HG03378 (cell line): Measurements from ENCODE around the gene SLITRK6.
"Not testable (repeated sequence)": the region's sequence is repeated elsewhere in the genome, so short reads cannot be mapped to it uniquely, and the experiment has no call there.

Source experiments
- ATAC-seq: cut with Tn5 transposase; IDR thresholded peaks from one replicate; pipeline ENCODE4 v1.9.1; 2021; ENCODE audit warnings: mild to moderate bottlenecking, moderate library complexity; ENCODE audit not compliant: unreplicated experiment

The SLITRK6 gene

GRCh38 chr13:85799097-85799582 is at the start of gene SLITRK6:
TSS of gene SLITRK6 (minus strand) at chr13:85799419. CDS start at chr13:85796508, 2,911 bp downstream.
- no peak for ATAC-seq

GRCh38 chr13:85847012-85847411 is 47.8 kb upstream of the SLITRK6 start:
- no peak for ATAC-seq

- ATAC-seq, result no peak
Measured at GRCh38 chr13:85841427-85841826, 42.2 kb upstream of the SLITRK6 start.

- no peak for ATAC-seq
Measured at GRCh38 chr13:85833921-85834320, 34.7 kb upstream of the SLITRK6 start.

GRCh38 chr13:85828094-85828684 is 29.0 kb upstream of the SLITRK6 start:
- peak; percentile 52 for ATAC-seq

GRCh38 chr13:85825454-85825853 is 26.2 kb upstream of the SLITRK6 start:
- ATAC-seq, result no peak

GRCh38 chr13:85823832-85824231 is 24.6 kb upstream of the SLITRK6 start:
- ATAC-seq, result no peak

GRCh38 chr13:85819513-85819912 is 20.3 kb upstream of the SLITRK6 start:
- no peak for ATAC-seq

- no peak for ATAC-seq
Measured at GRCh38 chr13:85816413-85816812, 17.2 kb upstream of the SLITRK6 start.

- no peak for ATAC-seq
Measured at GRCh38 chr13:85812282-85812681, 13.1 kb upstream of the SLITRK6 start.

GRCh38 chr13:85808811-85809210 is 9.6 kb upstream of the SLITRK6 start:
- no peak for ATAC-seq

GRCh38 chr13:85806553-85807175 is 7.4 kb upstream of the SLITRK6 start:
- peak; percentile 77 for ATAC-seq

GRCh38 chr13:85798556-85798955 is 663 bp downstream of the SLITRK6 start:
- ATAC-seq, result no peak

GRCh38 chr13:85797311-85797710 is 1.9 kb downstream of the SLITRK6 start:
- no peak for ATAC-seq

GRCh38 chr13:85785205-85785604 is 14.0 kb downstream of the SLITRK6 start:
- no peak for ATAC-seq

- no peak for ATAC-seq
Measured at GRCh38 chr13:85772367-85772766, 26.9 kb downstream of the SLITRK6 start.

- ATAC-seq, result no peak
Measured at GRCh38 chr13:85771856-85772255, 27.4 kb downstream of the SLITRK6 start.

GRCh38 chr13:85768946-85769345 is 30.3 kb downstream of the SLITRK6 start:
- ATAC-seq, result no peak

GRCh38 chr13:85755123-85755522 is 44.1 kb downstream of the SLITRK6 start:
- no peak for ATAC-seq

- not testable (repeated sequence) for ATAC-seq
Measured at GRCh38 chr13:85743201-85743770, 55.9 kb downstream of the SLITRK6 start.
